GM19023 (cell line): ENCODE measurements around the gene BRICD5.

Experiments used
- ATAC-seq: cut with Tn5 transposase; IDR thresholded peaks from one replicate; pipeline ENCODE4 v1.9.1; 2021; ENCODE audit warnings: mild to moderate bottlenecking, moderate library complexity; ENCODE audit not compliant: unreplicated experiment

BRICD5 gene

DNA sequence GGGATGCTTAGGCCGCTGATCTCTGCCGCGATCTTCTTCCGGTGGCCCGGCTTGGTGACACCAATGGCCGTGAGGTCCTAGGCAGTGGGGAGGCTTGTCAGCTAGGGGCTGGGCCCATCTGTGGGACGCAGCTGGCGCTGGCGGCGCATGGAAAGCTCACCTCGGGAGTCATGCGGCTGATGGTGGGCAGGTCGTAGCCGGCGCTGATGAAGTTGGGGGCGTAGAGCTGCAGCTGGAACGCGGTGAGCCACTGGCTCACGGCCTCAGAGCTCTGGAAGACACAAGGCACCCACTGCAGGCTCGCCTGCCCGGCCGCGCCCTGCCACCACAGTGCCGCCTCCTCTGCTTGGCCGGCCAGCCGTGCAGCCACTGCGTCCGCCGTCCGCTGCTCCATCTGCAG lies 27.0 kb downstream of the BRICD5 start:
- ATAC-seq: no peak

DNA sequence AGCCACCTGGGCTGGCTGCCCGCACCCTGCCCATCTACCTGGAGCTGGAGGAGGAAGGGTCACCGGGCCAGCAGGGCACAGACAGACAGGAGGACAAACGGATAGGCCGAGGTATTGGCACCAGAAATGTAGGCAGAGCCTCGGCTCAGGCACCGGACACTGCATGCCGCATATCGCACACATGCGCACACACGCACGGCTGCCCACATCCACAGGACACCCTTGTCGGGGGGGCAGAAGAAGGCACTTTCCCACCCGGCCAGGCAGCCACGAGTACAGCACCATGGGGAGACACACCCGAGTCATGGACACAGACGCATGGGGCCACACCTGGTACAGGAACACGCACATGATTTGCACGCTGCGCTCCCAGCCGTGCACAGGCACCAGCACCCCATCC lies 28.7 kb downstream of the BRICD5 start:
- no peak for ATAC-seq

DNA sequence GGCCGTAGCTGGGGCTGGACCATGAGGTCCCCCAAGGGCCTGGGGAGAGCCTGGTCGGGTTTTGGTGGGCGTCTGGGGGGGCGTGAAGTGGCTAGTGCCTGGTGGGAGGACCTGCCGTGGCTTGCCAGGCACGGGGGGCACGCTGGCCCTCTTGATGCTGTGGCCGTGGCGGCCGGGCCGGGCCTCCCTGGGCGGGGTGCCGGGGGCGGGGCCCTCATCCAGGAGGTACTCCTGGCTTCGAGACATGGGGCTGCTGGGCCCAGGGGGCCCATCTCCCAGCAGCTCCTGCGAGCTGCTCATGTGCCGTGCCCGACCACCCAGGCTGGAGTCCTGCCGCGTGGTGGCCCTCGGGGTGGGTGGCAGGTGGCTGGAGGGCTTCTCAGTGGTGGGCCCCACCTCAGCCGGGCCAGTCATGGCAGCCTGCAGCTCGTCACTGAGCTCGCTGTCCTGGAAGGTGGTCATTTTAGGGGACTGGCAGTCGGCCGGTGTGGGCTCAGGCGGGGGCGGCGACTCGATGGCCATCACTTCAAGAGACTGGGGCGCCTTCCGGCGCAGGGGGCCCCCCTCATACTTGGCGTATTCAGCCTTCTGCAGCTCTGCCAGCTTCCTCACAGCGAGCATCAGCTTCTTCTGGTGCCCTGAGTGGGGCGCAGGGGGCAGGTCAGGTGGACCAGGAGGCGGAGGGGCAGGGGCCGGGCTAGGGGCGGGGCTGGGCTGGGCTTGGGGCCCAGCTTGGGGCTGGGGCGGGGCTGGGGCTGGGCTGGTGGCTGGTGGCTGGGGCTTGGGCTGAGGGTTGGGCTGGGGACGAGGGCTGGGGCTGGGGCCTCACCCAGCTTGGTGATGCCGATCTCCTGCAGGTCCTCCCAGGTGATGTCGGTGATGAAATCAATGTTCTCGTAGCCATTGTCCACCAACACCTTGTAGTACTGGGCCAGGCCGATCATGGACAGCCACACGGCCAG lies 29.4 kb downstream of the BRICD5 start:
- no peak for ATAC-seq

GRCh38 chr16:2180461-2180860 lies 30.2 kb downstream of the BRICD5 start:
- no peak for ATAC-seq

DNA sequence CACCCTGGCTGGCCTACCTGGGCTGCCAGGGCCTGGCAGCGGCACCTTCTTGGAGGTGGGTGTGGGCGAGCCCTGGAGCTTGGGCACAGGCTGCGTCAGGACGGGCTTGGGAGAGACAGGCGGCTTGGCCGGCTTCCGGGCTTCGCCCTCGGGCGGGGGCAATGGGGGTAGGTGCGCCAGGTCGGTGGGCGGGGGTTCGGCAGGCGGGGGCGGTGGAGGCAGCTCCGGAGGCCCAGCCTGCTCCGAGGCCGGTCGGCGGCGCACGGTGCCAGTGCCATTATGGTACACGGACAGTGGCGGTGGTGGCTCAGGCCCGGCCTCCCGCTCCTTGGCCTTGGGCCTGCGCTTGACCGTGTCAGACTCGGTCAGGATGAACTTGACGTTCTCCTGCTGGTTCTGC lies 31.1 kb downstream of the BRICD5 start:
- ATAC-seq: no peak

- no peak for ATAC-seq
These were observed 31.6 kb downstream of the BRICD5 start for GRCh38 chr16:2179107-2179501.

- no peak for ATAC-seq
These were observed 32.1 kb downstream of the BRICD5 start for GRCh38 chr16:2178321-2179106.

DNA sequence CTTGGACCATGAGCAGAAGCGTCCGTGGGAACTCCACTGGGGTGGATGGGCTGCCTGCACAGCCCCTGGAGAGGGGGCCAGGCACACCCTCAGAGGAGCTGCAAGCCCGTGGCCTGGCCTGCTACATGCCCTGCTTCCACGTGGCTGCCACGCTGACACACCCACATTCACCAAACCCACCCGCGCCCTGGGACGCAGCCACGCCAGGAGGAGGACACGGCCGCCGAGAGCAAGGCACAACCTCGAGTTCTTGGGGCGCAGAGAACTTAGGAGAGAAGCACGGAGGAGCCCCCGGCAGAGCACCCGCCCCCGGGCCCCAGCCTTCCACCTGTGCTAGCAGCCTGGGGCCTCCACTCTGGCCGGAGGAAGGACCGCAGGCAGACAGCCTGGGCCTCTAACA lies 33.1 kb downstream of the BRICD5 start:
- no peak for ATAC-seq

GRCh38 chr16:2177101-2177500 lies 33.6 kb downstream of the BRICD5 start:
- no peak for ATAC-seq

- no peak for ATAC-seq
These were observed 34.6 kb downstream of the BRICD5 start for GRCh38 chr16:2176047-2176446.

DNA sequence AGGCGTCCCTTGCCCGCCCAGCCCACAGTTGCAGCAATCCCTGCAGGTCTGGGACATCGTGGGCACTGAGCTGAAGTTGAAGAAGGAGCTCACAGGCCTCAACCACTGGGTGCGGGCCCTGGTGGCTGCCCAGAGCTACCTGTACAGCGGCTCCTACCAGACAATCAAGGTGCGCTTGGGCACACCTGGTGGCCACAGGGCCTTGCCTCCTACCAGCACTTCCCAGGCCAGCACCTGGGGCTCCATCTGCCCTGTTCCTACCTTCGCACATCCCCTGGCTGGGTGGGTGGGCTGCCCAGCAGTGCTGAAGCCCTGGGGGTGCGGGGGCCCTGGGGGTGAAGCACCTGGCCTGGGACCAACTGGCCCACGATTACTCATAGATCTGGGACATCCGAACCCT lies 35.2 kb downstream of the BRICD5 start:
- no peak for ATAC-seq

DNA sequence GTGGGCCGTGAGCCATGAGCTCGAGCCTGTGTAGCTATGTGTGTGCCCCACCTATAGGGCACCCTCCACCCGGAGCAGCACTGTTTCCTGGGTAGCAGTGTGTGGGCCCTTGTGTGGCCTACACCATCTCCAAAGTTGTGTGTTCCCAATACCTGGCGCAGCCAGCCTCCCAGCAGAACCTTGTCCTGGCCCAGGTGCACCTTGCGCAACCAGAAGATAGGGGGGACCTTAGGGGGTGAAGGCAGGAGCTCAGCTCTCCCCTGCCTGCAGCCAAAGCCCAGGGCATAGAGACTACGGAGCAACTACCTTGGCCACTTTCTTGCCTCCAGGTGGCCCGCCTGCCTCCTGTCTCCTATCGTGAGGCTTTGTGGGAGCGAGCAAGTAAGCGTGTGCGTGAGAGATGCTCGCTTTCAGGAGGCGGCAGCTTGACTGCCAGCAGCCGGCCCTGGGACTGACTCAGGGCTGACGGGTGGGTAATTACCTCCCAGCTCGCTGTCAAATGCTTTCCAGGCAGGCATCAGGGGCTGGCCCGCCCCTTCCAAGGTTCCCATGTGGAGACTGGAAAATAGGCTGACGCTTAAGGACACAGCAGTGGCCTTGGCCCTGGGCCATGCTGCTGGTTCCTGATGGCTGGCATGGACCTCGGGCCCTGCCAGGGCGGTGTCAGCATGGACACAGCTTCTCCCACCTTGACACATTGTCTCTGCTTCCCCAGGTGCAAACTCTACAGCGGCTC lies 36.1 kb downstream of the BRICD5 start:
- no peak for ATAC-seq

- ATAC-seq: no peak
These were observed 36.7 kb downstream of the BRICD5 start for GRCh38 chr16:2173916-2174315.

DNA sequence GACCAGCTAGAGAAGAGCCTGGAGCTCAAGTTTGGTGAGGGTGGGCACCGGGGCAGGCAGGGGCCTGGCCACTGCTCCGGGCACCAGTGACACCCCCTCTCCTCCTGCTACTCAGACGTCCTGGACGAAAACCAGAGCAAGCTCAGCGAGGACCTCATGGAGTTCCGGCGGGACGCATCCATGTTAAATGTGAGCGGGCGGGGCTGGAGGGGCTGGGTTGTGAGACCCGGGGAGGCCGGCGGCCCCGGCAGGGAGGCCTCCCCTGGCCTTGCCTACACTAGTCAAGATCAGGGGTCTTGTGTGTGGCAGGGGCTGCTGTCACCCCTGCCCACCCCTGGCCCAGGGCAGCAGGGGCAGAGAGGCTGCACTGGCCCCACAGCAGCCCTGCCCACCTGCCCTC lies 37.3 kb downstream of the BRICD5 start:
- ATAC-seq: no peak

DNA sequence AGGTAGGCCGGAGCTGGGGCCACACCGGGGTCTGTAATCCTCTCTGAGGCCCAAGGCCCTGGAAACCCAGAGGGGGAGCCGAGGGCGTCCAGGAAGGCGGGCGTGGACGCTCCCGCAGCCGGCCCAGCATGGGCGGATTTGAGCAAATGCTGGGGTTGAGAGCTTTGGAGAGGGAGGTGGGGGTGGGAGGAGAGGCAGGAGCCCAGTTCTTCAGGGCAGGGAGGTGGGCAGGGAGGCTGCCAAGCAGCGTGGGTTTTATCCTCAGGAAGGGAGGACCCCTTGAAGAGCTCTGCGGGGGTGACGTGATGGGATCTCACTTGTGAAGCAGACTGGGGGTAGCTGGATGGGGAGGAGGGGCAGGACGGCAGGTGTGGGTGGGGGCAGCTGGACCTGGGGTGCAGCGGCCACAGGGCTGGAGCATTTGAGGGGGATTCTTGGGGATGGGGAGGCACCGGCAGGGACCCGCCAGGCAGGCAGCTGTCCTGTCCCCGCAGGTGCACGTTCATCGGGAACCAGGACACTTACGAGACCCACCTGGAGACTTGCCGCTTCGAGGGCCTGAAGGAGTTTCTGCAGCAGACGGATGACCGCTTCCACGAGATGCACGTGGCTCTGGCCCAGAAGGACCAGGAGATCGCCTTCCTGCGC lies 37.9 kb downstream of the BRICD5 start:
- ATAC-seq: no peak

DNA sequence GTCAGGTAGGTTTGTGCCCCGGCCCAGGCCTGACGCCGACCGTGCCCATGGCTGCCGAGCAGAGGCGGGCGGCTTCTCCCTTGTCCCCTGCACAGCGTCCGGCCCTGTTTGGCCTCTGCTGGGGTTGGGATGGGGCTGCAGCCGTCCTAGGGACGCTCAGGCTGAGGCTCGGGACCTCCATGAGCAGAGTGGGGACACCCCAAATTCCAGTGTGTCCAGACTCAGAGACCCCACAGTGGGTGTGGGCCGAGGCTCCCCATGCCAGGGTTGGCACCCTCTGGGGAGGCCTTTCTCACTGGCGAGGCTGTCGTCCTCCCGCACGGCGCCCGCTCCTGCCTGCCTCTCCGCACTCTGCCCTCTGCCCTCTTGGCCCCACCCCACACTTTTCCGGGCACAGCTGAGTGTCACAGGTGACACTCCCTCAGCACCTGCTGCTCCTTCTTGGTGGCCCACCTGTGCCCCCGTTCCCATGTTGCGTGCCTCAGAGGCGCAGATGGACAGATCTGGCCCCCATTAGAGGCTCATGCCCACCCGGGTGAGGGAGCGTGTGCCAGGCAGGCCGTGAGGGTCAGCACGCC lies 39.0 kb downstream of the BRICD5 start:
- no peak for ATAC-seq

DNA sequence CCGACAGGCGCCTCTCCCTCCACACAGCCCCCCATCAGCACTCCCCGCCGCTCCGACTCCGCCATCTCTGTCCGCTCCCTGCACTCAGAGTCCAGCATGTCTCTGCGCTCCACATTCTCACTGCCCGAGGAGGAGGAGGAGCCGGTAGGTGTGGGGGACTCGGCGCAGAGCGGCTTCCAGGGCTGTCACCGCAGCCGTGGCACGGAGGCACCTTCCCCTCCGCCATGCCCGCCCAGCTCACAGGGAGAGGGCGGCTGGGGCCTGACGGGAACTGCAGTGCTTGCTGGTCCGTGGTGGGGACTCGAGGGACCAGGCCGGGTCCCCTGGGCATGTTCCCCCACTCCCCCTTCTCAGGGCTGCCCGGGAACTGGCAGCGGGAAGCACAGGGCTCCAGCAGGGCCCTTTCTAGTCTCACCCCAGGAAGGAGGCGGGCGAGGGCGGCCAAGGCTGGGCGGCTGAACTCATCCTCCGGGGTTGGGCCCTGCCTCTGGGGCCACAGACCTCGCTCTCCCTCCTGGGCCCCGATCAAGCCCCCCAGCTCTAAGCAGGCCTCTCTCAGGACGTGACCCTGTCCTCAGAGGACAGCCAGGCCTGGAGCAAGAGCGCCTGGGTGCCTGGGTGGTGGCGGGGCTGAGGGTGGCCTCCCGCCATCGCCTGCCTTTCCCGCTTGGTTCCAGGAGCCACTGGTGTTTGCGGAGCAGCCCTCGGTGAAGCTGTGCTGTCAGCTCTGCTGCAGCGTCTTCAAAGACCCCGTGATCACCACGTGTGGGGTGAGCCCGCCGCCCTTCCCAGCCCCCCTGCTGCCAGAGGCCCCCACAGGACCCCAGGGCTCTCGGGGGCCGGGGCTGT lies 39.9 kb downstream of the BRICD5 start:
- no peak for ATAC-seq

- no peak for ATAC-seq
These were observed 40.6 kb downstream of the BRICD5 start for GRCh38 chr16:2170080-2170479.

GRCh38 chr16:2167068-2167638 lies 43.5 kb downstream of the BRICD5 start:
- ATAC-seq: no peak
